Activated CD4-positive, alpha-beta T cell treated with anti-CD3 and anti-CD28 coated beads, Interleukin-2, Interleukin-6, amounts not matched to agents 100 ng/mL and 50 ng/mL, durations not matched to agents 16 hours and 8 hours (primary cell): ENCODE measurements around the gene CALCOCO1.
"Not testable (repeated sequence)": the region's sequence is repeated elsewhere in the genome, so short reads cannot be mapped to it uniquely, and the experiment has no call there.

Experiments
- DNase-seq: peaks from one replicate; pipeline ENCODE4 v3.0.0-alpha.2; 2020

CALCOCO1 gene

DNA sequence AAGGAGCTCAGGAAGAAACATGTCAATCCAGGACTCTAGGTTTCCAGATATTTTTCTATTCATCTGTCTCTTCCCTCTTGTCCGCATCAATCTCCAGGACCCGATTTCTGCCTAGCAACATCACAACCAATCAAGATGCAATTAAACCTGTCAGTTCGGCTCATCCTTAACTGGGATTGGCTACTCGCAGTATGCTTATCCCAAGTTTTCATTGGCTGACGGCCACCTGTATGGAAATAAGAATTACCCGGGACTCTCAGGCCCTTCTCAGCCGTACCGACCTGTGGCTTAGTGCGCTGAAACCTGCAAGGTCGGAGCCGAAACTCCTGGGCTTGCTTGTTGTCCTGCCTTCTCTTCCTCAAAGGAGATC is 31.0 kb downstream of the CALCOCO1 start:
- peak; percentile 38 for DNase-seq

DNA sequence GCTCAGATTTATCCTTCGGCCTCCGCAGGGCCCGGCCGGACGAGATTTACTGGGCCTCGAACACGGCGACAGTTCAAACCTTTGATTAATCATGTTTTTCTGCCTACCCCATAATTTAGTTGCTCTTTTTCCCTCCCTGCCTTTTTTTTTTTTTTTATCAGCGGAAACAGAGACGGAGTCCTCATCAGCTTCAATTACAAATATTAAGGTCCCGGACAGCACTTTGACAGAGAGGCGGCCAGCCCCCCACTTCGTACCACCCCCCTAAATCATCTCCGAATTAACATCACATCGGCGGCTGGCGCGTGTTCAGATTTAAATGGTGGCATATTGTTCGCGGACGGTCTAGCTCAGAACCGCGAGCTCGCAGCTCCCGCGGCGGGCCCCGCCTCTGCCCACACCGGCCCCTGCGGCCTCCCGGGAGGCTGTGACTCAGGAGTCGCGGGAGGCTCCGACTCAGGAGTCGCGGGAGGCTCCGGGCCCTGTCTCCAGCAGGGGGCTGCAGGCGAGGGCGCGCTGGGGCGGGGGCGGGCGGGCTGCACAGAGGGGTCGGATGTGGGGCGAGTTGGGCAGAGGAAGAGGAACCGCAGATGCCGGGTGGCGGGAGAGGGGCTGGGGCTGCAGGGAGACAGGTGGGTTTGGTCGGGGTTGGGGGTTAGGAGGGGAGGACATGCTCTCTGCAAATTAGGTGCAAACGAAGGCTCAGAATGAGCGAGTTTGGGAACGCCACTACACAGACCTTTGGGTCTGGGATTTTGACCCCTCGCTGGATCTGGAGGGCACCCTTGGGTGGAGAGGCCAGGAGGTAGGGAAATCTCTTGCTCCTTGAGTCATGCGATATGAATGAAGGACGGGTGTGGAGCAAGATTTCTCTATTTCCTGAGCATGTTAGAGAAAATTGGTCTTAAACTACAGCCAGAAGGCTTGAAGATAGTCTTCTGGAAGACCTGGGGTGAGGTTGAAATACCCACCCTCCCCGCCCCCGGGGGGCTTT is 31.8 kb downstream of the CALCOCO1 start:
- DNase-seq: peak; percentile 27

DNA sequence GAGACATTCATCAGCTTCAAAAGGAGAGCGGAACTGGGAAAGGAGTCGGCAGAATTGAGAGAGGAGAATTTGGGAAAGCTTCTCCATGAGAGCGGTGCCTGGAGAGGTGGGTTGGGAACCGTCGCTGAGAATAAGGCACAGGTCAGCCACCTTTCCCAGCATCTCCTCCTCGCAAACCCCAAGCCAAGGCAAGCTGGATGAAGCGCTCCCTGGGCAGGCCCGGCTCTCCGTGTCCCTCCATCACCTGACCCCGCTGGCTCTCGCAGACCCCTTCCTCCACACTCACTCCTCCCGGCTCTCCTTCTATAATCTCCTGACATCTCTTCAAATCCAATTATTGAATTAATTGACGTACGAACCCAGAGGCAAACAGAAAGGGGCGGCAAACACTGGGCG is 32.5 kb downstream of the CALCOCO1 start:
- no peak for DNase-seq

DNA sequence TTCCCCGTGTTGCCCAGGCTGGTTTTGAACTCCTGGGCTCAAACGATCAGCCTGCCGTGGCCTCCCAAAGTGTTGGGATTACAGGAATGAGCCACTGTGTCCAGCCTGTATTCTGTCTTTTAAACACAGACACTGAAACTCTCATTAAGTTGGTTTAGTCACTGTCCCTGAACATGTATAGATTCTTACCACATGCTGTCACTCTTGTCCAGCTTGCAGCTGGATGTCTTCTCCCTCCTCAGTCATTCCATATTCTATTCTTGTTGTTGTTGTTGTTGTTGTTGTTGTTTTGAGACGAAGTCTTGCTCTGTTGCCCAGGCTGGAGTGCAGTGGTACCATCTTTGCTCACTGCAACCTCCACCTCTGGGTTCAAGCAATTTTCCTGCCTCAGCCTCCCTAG is 39.1 kb downstream of the CALCOCO1 start:
- DNase-seq: no peak

DNA sequence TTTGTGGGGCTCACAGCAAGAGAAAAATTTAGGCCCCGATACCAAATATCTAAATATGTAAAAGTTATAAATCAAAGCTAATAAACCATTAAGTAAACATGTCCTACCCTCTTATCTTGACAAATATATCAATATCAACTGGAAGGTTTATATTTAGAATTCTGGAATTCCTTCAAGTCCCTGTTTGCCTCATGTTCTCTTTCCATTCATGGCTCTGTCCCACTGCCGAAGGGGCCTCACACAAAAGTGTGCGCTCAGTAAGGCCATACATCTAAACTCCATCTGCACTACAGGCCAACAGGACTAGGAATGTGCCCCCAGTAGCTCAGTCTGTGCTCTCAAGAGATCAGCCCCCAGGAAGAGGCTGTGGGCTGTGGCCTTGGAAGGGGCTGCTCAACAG is 40.8 kb downstream of the CALCOCO1 start:
- no peak for DNase-seq

DNA sequence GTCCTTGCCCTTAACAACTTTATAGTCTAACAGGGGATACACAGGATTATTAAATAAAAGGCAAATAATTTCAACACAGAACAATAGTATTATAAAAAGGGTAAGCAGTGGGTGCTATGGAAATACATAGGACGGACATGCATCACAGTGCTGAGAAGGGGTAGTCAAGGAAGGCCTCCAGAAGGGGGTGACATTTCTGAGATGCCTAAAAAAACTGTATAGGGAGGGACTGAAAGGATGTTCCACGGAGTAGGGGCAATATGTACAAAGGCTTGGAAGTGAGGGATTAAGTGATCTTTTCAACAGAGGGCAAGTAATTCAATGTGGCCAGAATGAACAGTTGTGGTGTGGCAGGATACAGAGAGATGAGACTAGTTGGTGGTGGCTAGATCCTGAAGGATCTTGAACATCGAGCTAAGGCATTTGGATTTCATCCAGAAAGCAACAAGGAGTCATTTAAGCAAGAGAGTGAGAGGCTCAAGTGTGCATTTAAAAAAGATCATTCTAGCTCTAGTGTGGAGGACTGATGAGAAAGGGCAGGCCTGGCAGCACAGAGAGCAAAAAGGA is 42.5 kb downstream of the CALCOCO1 start:
- DNase-seq: no peak

DNA sequence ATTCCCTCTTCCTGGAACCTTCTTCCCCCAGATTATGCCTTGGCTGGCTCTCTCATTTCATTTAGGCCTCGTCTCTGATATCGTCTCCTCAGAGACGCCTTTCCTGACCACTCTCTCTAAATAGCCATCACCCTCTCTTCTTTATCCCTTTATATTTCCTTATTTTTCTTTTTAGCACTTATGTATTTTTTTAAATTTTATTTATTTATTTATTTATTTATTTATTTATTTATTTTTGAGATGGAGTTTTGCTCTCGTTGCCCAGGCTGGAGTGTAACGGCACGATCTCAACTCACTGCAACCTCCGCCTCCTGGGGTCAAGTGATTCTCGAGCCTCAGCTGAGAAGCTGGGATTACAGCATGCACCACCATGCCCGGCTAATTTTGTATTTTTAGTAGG is 43.3 kb downstream of the CALCOCO1 start:
- no peak for DNase-seq

DNA sequence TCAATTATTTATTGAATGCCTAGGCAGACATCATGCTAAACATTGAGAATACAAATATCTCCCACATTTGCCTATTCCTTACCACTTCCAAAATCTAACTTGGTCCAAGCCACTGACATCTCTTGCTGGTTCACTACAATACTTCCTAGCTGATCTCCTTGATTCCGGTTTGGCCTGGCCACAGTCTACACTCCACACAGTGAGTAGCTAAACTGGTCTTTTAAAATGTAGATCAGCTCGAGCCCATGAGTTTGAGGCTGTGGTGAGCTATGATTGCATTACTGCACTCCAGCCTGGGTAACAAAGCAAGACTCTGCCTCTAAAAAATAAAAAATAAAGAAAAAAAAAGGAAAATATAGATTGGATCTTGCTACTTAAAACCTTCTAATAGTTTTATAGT is 43.8 kb downstream of the CALCOCO1 start:
- no peak for DNase-seq

DNA sequence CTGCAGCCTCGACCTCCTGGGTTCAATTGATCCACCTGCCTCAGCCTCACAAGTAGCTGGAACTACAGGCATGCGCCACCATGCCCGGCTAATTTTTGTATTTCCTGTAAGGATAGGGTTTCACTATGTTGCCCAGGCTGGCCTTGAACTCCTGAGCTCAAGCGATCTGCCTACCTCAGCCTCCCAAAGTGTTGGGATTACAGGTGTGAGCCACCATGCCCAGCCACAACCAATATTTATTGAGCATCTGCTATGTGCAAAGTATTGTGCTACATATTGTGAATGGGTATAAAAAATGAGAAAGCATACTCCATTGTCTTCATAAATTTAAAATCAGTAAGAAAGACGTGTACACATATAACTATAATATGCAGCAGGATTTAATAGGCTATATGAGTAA is 47.2 kb downstream of the CALCOCO1 start:
- DNase-seq: not testable (repeated sequence)

DNA sequence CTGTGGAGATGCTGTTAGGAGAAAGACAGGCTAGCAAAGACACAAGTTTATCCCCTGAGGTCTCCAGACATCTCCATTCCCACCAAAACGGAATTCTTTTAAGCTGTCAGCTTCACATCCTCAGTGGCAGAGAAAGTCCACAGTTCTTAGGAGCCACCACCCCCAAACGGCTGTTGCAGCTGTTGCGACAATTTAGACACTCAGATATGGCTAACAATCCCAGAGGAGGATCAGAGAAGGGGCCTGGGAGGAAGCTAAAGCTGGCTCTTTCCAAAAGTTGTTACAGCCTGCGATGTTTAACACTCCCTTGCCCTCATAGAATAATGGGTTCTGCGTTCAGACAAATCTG is 49.5 kb downstream of the CALCOCO1 start:
- DNase-seq: no peak

DNA sequence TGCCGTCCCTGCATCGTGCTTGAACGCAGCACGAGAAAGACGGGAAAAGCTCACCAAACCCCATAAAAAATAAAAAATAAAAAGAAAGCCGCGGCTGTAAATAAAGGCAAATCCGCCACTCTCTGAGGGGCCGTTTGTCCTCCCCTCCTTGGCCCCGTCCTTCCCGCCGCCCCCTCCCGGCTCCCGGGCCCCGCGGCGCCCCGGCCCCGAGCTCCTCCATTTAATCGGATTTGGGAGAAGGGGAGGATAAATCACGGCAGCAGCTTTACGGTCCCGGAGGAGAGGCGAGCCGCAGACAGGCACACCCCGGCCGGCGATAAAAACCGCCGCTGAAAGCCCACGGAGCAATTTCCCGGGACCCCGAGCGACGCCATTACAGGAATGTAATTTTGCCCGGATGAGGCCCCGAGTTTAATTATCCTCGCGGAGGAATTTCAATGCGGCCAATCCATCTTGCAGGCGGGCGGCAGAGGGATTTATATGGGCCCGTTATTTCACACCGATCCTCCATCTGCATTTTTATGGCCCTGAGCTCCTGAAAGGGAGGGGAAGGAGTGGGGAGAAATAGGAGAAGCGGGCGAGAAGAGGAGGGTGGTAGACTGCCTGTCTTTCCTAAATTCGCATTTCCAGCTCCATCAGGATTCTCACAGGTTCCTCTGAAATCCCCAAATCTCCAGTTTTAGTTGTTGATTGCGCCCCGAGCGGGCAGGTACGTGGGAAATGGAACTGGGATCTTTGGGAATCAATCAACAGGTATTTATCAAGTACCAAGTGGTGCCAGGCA is 50.0 kb downstream of the CALCOCO1 start:
- DNase-seq: no peak

DNA sequence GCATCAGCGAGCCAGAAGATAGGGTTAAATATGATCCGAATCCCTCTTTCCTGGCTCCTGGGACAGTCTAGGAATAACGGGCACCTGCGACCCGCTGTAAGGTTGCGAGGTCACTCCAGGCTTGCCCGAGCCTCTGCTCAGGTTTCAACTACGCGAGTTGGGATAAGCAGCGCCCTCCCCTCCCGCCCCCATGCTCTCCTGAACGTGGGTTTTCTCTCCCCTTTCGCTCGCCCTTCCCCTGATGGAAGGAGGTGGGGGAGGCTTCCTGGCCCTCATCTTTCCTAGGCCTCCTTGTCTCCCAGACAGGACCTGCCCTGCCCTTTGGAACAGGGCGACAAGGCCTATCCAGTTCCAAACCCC is 50.6 kb downstream of the CALCOCO1 start:
- peak; percentile 23 for DNase-seq

DNA sequence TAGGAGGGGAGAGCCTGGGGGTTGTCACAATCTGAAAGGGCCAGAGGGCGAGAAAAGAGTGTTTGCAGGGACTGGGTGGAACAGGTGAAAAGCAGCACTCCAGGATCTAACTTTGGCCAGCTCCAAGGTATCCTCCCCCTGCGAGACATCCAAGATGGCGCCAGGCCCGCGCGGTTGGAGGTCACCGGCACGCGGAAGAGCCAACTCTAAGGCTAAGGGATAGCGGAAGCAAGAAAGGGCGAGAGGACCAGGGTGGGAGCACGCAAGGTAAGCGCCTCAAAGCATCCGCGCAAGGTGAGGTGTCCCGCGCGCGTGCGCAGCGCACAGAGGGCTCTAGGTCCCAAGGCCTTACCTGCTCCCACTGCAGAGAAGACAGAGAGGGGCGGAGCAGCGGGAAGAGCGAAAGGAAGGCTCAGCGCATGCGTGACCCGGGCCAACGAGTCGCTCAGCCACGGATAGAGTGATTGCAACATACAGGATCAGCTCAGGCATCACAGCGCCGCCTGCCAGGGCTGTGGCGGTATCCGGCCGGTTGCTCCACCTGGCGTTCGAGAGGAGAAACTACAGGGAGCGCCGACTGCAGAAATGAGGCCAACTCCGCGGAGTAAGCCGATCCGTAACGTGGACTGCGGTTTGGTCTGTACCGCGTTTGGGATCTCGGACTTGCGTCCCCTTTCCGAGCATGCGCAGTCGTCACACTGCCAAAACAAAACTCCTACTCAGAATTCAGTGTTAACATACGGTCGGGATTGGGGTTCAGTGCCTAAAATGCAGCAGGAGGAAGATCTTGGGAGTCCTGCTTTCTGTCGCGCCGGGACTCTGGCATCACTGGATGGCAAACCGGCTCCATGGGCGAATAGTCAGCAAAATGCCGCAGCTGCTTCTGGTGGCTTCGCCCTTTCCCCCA is 51.3 kb downstream of the CALCOCO1 start, which contains the start of gene ATP5MC2:
ATP5MC2 (minus strand) TSS at position 383 of the 907 bp plus-strand sequence. CDS start 3,469 bp downstream, outside the sequence.
- peak; percentile 98 for DNase-seq

DNA sequence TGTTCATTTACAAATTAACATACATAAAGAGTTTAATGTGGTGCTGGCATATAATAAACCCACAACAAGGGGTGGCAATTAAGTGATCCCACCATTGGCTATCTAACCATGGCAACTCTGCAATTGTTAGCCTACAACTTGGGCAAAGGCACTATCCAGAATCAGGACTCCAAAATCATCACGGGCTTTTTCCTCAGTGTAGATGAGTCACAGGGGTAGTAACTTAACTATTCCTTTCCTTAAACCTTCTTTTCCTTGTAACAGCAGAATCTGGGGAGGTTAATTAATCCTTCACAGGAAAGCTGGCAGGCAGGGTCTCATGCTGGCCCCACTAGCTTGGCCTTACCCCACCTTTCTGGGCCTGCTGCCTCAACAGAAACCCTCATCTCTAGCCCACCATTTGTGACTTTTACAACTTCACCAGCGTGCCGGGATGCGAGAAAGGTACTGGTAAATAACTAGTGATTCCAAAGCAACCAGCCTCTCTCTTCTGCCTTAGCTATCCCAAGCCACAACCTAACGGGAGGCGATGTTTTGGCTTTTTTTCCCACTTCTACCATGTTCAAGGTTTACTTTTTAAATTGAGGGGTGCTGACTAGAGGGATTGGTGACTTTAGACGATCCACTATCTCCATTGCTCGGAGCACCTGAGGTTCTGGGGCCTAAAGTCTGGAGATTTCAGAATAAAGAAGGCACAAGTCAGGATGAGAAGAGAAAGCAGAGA is 52.1 kb downstream of the CALCOCO1 start:
- no peak for DNase-seq

DNA sequence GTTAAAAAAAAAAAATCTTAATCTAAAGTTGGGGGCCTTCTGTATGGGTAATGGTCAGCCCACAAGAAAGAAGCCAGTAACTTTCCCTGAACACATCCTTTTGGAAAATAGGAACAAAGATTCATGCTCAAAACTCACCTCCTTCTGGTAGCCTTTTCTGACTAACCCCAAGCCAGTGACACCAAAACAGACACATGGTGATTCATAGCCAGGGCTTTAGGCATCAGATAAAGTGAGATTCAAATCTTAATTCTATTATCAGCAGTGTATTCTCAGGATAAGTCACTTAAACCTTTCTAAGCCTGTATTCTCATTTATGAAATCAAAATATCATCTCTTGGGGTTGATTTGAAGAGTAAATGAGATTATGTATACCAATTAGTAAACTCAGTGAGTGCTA is 56.3 kb downstream of the CALCOCO1 start:
- DNase-seq: peak; percentile 49

DNA sequence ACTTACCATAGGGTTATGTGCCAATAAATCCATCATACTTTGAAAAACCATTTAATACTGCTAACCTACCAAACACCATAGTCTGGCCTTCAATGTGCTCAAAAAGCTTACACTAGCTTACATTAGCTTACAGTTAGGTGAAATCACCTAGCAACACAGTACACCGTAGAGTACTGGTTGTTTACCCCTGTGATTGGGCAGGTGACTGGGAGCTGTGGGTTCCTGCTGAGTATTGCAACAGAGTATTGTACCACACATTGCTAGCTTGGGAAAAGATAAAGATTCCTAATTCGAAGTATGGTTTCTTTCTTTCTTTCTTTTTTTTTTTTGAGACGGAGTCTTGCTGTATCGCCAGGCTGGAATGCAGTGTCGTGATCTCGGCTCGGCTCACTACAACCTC is 56.9 kb downstream of the CALCOCO1 start:
- no peak for DNase-seq

DNA sequence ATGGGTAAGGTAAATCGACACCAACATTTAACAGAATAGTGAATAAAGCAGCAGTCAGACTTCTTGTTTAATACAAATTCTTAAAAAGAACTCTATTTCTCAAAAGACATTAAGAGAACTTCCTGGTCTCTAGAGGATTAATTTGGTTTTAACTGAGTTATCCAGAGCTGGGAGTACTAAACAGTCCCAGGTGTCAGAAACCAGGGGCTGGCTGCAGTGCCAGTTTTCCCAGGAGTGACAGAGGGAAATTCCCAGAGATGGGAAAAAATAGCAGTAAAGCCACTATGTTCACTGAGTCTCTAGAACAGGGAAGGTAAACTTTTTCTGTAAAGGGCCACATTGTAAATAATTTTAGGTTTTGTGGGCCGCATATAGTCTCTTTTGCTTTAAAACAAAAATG is 60.2 kb downstream of the CALCOCO1 start:
- no peak for DNase-seq

DNA sequence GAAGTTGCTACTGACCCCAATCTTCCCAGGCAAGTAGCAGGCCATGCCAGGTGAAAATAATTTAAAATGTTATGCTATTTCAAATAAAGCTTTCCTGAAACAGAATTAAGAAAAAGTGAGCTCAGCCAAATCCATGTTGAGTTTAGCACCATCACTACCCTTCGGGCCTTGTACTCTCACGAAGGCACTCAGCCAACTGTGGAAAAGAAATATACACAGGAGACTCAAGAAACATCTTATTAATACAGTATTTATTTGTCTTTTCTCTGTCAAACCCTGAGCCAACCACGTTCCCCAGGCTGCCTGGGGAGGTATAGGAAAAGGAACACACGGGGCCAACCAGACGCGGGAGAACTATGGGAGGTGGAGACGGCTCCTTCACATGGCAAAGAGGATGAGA is 62.3 kb downstream of the CALCOCO1 start:
- no peak for DNase-seq

DNA sequence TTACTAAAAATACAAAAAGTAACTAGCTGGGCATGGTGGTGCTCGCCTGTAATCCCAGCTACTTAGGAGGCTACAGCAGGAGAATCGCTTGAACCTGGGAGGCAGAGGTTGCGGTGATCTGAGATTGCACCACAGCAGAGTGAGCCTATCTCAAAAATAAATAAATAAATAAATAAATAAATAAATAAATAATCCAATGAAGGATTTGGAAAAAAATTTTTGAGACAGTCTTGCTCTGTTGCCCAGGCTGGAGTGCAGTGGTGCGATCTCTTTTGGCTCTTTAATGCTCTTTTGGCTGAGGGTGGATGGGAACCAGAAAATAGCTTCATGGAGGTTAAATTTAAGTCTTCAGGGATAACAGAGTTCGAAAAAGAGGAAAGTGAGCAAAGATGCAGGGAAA is 63.1 kb downstream of the CALCOCO1 start:
- no peak for DNase-seq

DNA sequence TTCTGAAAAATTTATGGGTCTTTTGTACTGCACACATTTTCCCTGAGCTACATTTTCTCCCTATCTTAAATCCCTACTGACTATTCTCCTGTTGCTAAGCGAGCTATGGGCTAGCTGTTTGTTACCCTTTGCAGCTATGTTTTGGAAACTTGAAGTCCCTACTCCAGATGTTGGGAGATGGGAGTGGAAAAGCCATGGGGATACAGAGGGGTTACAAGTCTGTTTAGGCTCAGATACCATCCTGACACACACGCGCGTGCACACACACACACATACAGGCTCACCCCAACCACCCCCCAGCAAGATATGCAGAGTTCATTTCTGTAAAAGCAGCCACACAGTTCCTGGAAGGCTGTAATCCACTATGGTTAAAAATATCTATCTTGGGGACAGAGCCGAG is 67.2 kb downstream of the CALCOCO1 start:
- no peak for DNase-seq

DNA sequence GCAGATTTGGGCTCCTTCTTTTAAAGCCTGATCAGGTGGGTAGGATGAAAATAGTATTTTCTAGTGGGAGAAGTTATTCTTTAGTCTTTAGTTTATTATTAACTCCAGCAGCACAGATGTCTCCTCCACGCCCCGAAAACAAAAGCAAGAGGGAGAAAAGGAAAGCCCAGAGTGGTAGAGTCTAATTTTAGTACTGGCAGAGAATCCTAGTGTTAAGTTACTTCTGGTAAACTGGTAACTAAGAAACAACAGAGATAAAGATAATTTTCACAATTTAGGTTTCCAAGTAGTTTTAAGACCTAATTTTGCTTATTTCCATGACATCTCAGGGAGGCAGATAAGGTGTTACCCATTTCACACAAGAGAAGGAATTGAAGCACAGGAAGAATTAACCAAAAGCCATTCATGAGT is 67.7 kb downstream of the CALCOCO1 start:
- no peak for DNase-seq

DNA sequence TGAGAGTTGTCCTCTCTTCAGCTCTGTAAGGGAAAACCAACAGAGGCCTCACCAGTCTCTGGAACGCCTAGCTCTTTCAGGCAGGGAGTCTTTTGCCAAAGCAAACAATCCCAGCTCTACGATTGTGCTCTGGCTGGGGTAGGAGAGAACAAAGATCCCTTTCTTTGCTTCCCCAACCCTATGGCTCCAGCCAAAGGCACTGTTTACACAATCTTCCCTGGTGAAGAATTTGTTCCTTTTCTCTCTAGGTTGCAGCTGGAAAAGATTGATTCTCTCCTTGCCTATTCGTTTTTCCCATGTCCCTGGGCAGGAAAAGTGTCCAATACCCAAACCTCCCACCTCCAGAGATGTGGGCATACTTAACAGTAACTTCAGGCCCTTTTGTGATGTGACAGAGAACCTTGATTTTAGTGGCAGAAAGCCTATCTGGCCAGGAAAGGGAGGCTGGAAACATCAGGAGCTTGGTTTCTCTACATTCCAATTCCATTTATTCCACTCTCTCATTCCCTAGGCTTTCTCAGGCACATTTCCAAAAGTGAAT is 68.2 kb downstream of the CALCOCO1 start:
- DNase-seq: no peak
